HG03097 (cell line): ENCODE data around the gene SLC35D3.
"Not testable (repeated sequence)": the region's sequence is repeated elsewhere in the genome, so short reads cannot be mapped to it uniquely, and the experiment has no call there.

Experiments used
- ATAC-seq: cut with Tn5 transposase; IDR thresholded peaks from one replicate; pipeline ENCODE4 v1.9.1; 2021; ENCODE audit not compliant: unreplicated experiment, low FRiP score

SLC35D3 gene

DNA sequence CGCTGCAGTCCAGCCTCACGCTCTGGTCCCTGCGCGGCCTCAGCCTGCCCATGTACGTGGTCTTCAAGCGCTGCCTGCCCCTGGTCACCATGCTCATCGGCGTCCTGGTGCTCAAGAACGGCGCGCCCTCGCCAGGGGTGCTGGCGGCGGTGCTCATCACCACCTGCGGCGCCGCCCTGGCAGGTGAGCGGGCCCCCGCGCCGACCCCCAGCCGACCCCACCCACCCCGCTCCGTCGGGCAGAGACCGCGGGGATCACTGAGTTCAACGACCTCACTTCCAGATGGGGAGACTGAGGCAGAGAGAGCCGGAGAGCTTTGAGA, 545 bp downstream of the SLC35D3 start:
- ATAC-seq: no peak

DNA sequence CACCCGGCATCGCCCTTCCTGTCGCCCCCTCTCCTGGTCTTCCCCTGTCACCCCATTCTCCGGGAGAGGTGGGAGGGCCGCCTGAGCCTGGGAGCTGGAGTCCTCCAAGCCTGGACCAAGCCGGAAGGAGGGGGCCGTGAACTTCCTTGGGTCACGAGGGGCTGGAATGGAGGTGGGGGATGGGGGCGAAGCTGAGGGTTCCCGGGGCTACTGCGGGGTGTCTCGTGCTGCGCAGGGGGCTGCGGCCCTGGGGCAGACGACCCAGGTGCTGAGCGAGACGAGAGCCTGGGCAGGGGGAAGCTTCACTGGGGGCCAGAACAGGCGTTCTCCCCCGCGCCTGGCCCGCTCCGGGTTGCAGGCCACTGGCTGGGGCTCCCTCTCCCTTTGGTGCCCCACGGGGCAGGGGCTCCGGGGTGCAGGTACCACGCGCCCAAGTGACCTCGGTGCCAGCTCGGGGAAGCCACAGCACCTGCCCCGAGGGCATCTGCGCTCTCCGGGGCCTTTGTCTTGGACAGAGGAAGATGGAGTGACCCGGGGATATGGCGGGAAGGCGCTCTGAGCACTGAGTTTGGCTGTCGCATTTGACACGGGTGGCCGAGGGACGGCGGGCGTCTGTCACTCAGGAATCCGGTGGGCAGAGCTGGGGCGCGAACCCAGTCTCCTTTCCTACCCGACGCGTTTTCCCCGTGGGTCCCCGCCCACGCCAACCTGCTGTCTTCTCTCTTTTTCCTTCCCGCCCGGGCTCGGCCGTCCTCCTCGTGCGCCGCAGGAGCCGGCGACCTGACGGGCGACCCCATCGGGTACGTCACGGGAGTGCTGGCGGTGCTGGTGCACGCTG, 1.2 kb downstream of the SLC35D3 start:
- no peak for ATAC-seq

DNA sequence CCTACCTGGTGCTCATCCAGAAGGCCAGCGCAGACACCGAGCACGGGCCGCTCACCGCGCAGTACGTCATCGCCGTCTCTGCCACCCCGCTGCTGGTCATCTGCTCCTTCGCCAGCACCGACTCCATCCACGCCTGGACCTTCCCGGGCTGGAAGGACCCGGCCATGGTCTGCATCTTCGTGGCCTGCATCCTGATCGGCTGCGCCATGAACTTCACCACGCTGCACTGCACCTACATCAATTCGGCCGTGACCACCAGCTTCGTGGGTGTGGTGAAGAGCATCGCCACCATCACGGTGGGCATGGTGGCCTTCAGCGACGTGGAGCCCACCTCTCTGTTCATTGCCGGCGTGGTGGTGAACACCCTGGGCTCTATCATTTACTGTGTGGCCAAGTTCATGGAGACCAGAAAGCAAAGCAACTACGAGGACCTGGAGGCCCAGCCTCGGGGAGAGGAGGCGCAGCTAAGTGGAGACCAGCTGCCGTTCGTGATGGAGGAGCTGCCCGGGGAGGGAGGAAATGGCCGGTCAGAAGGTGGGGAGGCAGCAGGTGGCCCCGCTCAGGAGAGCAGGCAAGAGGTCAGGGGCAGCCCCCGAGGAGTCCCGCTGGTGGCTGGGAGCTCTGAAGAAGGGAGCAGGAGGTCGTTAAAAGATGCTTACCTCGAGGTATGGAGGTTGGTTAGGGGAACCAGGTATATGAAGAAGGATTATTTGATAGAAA, 2.0 kb downstream of the SLC35D3 start:
- no peak for ATAC-seq

DNA sequence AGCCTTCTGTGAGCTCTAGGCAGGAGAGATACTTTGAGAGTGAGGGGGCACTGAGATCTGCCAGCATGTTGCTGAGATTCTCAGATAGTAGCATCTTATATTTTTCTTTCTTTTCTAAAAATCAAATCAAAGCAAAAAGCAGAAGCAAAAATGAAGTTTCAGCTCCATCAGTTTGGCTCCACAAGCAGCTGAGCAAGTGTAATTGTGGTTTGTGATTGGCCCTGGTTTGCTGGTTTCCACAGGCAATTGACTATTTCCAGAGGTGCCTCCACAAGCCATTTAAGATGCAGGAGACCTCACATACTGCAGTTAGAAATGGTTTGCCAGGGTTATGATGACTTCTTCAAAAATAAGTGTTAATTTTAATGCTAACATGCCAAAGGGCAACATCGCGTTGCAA, 4.3 kb downstream of the SLC35D3 start:
- ATAC-seq: no peak

DNA sequence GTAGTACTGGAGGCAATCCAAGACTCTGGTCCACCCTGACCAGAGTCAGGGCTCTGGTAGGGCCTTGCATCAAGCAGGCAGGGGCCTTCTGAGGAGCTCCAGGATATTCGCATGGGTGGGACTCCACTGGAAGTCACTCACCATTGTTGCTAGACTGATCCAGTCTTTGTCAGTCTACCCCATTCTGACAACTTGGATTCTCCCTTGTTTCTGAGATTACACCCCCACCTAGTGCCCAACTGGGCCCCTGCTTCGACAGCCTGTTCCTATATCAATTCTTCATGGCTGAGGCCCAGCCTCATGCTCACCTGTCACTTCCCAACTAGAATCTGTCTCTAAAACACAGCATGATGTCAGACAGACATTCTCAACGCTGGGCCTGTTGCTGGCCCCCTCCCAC, 5.2 kb downstream of the SLC35D3 start:
- ATAC-seq: no peak

DNA sequence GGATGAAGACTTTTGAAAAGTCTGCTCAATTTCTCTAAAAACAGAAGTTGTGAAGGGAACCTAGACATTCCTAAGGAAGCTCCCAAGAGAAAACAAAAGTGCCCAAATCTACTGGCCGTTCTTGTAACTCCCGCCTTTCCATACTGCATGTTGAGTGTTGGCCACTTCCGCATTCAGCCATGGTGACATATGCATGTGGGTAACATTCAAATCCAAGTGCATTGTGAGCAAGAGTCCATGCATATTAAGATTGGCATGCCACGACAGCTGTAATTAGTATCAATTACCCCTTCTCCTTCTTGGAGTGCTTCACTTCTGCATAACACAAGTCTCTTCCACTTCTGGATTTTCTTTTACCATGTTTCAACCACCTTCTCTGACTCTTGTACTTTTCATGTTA, 8.4 kb downstream of the SLC35D3 start:
- no peak for ATAC-seq

DNA sequence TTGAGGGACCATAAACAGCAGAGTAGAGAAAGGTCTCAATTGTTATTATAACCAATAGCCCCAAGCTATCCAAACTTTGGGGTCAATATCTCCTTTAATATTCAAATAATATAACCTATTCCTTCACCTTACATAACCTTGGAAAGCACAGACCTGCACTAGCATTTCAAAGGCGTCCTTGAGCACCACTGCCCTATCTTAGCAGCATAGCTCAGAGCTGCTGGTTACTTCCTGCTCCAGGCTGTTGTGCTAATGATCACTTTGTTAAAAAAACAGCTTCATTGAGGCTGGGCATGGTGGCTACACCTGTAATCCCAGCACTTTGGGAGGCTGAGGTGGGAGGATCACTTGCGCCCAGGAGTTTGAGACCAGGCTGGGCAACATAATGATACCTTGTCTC, 10.5 kb downstream of the SLC35D3 start:
- no peak for ATAC-seq

DNA sequence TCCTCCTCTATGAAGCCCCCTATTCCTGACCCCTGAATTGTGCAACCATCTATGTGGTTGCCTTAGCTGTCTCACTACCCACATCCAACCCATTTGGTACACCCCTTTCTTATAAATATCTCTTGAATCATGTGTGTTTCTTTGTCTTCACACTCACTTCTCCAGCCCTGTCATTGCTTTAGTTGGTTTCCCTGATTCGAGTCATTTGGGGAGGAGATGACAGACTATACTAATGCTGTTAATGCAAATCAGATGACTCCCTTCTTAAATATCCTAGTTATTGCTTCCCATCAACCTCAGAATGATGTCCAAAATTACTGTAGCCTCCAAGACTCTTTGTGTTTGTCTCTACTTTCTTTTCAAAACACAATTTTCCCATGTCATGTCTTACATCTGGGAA, 23.0 kb downstream of the SLC35D3 start:
- no peak for ATAC-seq

DNA sequence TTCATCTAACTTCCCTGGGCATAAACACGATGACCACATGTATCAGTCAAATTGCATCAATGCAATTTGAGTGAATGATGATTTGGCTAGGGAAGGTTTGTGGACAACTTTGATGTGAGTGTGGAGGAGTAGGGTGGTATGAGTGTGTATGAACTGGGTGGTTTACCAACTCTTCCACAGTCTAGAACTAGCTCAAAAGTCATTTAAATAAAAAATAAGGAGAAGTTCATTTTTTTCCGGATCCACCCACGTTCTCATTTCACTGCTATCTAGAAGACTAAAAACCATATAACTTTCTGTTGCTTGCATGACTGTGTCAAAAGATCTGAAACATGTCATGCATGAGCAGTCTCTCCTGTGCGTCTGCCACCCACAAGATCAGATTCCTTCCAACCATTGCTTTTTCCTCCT, 23.6 kb downstream of the SLC35D3 start:
- ATAC-seq: no peak

DNA sequence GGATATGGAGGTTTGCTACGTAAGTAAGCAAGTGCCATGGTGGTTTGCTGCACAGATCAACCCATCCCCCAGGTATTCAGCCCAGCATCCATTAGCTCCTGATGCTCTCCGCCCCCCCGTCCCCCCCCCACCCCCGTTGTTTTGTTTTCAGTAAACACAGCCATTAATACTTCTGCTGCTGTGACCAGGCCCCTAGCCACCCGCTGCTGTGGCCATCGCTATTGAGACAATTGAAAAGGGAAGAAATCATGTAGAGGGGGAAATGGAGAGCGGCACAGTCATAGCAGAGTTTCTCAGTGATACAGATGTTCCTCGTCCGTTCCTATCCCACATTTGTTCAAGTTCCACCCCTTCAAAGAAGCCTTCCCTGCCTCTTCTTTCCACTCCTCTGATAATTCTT, 24.9 kb downstream of the SLC35D3 start:
- ATAC-seq: no peak

DNA sequence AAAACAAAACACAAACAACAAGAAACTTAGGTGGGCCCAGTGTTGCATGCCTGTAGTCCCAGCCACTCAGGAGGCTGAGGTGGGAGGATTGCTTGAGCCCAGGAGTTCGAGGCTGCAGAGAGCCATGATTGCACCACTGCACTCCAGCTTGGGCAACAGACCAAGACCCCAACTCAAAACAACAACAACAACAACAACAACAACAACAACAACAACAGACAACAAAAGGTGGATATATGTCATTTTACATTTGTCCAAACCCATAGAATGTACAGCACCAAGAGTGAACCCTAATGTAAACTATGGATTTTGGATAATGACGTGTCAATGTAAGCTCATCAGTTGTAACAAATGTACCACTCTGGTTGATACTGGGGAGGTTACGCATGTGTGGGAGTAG, 27.9 kb downstream of the SLC35D3 start:
- not testable (repeated sequence) for ATAC-seq

DNA sequence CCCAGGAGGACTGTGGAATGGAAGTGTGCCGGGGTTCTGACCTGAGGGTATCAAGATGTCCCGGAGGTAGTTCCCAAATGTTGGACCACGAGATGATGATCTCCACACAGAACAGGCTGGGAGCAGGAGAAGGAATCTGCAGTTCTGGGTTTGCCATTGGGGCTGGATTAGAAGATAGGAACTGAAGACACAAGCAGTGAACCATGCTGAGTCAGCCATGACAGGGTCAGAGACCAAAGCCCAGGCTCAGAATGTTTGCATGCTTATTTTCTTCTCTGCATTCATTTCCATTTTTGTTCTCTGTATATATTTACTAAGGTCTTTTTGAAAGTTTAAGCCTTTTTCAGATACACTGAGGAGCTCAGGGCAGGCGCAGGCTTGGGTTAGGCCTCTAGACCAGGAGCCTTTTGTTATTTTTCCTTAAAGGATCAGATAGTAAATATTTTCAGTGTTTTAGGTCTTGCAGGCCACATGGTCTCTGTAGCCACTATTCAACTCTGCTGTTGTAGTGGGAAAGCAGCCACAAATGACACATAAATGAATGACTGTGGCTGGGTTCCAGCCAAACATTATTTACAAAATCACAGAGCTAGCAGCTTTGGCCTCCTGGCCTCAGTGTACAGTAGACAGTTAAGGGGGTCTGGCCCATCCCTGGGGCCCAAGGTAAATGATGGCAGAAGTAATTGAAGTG, 28.5 kb downstream of the SLC35D3 start:
- no peak for ATAC-seq

DNA sequence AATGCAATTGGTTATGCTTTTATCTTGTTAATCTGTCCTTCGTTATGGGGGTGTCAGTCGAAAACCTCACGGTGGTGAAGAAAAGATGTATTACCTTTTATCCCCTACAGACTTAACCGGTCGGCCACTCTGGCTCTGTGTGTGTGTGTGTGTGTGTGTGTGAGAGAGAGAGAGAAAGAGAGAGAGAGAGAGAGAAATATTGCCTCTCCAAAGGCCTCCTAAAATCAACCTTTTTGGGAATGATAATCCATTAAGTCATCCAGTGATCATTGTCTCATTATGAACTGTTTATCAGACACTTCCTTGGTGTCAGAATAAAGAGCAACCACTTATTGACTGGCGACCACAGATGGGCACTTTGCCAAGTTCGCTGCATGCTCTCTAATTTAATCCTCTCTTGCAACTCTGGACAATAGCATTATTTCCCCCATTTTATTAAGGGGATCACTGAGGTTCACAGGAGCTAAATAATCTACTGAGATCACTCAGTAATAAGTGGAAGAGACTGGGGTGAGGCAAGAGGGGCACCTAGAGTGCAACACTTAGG, 30.7 kb downstream of the SLC35D3 start:
- ATAC-seq: no peak

DNA sequence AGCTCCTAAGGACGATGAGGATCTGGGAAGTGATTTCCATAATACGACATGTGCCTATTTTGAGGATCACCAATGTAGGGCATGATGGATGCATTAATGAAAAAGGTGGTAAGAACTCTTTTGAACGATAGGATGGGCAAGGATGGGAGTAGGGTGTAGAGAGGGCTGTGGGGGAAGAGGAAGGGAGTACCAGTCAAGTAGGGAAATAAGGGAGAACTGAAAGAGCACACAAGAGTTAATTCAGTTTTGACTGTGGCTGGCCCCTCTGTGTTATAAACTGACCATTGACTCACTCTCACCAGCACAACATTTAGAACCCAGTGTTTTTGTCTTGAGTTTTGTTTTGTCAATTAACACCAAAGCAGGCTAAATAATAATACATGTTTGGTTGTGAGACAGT, 33.0 kb downstream of the SLC35D3 start:
- ATAC-seq: no peak

DNA sequence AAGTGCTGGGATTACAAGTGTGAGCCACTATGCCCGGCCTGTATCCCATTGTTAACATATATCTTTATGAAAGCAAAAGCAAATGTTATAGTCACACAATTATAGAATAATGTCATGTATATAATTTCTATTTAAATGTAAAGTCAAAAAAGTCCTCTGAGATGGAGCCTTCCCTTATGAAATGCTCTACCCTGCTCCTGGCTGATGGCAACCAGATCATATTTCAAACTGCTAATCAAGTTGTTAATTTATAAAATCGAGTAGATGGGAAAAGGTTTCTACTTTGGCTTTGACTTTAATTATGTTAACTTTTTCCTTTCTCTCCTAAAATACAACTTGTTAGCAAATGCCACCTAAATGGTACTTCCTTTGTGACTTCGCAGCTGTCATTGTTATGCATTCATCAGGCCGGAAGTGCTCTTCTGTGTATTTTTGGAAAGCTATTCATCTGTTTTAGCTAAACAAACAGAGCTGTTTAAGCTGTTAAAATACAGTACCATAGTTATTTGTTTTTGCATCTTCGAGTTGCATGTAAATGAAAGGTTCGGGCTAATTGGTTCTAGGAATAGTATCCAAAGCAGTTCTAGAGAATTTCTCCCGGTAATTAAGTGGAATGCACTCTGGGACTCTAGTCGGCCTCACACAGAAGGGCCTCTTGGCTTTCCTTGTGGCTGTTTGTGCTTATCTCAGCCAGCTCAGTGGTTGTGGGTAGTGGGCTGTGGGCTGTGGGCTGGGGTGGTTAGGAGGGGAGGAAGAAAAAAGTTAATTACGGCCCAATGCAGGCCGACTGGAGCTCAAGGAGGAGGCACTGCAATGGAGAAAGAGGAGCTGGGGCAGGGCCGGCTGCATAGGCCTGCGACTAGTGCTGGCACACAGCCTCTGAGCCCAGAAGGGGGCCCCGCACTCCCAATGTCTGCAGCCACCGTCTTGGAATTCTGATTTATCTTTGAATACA, 34.8 kb downstream of the SLC35D3 start:
- no peak for ATAC-seq

DNA sequence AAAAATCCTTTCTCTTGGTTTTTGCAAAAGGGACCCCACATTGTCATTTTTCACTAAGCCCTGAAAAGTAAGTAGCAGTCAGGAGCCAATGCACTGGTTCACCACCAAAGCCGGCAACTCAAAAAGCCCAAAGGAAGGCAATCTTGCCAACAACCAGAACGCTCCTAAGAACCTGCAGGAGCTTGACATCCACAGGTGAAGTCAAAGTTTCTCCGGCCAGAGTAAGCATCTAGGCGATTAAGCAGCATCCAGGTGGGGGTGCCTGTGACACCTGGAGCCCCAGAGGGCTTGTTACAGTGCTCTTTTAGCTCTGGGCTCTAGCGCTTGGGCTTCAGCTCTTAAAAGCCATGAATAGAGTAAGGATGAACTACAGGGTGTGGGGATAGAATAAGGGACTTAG, 36.1 kb downstream of the SLC35D3 start:
- no peak for ATAC-seq

DNA sequence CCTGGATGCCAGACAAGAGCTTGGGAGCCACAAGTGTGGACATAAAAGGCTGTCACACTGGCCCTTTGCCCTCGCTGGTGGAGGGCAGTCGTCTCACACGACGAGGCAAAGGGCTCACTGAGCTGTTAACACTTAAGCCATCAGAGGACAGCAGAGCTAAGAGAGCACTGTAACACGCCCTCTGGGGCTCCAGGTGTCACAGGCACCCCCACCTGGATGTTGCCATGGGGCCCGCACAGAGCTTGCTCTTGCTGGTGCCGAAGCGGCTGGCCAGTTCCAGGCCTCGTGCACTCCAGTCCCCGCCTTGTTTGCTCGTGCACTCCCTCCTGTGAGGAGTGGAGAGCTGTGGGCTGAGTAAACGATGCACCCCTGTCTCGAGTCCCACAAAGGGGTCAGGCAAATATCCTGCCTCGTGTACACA, 37.4 kb downstream of the SLC35D3 start:
- no peak for ATAC-seq

DNA sequence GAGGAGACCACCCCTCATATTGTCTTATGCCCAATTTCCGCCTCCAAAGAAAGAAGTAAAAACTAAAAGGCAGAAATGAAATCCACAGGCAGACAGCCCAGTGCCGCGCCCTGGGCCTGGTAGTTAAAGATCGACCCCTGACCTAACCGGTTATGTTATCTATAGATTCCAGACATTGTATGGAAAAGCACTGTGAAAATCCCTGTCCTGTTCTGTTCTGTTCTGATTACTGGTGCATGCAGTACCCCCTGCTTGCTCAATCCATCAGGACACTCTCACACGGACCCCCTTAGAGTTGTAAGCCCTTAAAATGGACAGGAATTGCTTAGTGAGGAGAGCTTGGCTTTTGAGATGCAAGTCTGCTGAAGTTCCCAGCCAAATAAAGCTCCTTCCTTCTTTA, 37.8 kb downstream of the SLC35D3 start:
- ATAC-seq: not testable (repeated sequence)

DNA sequence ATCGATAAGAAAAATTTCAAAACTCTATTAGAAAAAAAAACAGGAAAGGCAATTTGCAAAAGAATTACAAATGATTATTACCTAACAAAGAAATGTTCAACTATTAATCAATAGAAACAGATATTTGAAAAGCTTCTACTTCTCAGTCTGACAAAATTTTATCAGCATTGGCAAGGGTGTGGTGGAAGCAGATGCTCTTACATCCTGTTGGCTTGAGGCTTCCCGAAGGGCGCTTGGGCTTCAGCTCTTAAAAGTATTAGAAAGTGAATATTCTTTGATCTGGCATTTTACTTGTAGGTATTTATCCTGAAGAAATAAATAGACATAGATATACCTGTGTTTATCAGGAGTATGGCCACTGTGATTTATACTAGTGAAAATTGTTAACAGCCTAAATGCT, 38.7 kb downstream of the SLC35D3 start:
- ATAC-seq: no peak

DNA sequence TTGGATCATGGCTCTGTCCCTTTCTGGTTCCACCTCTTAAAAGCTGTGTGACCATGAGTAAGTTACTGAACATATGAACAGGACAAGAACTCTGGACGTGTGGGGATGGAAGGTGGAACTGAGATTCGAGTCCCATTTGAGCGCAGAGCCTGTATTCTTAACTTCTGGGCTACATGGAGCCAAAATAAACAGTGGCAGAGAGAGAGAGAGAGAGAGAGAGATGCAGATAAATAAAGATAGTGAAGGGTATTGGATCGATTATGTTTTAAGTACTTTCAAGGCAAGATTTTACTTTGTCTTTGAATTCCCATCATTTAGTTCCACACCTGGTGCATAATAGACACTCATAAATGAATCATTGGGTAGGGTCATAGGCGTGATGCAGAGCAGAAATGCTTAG, 39.7 kb downstream of the SLC35D3 start:
- no peak for ATAC-seq
